DMS53 treated with DMSO at 0.1 percent for 48 hours (cell line): ENCODE measurements around the gene TBX20.
"Not testable (repeated sequence)": the region's sequence is repeated elsewhere in the genome, so short reads cannot be mapped to it uniquely, and the experiment has no call there.

ENCODE experiments used
- DNase-seq: peaks from one replicate; lab custom pipeline; 2025; ENCODE audit not compliant: unreplicated experiment; lab: John Stamatoyannopoulos, UW

TBX20 gene

GRCh38 chr7:35228496-35229051, 25.3 kb downstream of the TBX20 start:
- DNase-seq, result not testable (repeated sequence)

- peak; percentile 21 for DNase-seq
Observed at GRCh38 chr7:35227438-35227837, 26.5 kb downstream of the TBX20 start.

GRCh38 chr7:35222445-35222844, 31.5 kb downstream of the TBX20 start:
- DNase-seq, result not testable (repeated sequence)

GRCh38 chr7:35220176-35220575, 33.7 kb downstream of the TBX20 start:
- DNase-seq, result not testable (repeated sequence)

- DNase-seq, result not testable (repeated sequence)
Observed at GRCh38 chr7:35216033-35216432, 37.9 kb downstream of the TBX20 start.

- not testable (repeated sequence) for DNase-seq
Observed at GRCh38 chr7:35215063-35215462, 38.8 kb downstream of the TBX20 start.

- DNase-seq, result not testable (repeated sequence)
Observed at GRCh38 chr7:35206924-35207323, 47.0 kb downstream of the TBX20 start.

GRCh38 chr7:35204850-35205249, 49.0 kb downstream of the TBX20 start:
- DNase-seq, result not testable (repeated sequence)

- DNase-seq, result not testable (repeated sequence)
Observed at GRCh38 chr7:35204031-35204430, 49.9 kb downstream of the TBX20 start.

- not testable (repeated sequence) for DNase-seq
Observed at GRCh38 chr7:35202353-35202752, 51.5 kb downstream of the TBX20 start.

GRCh38 chr7:35200170-35200569, 53.7 kb downstream of the TBX20 start:
- DNase-seq, result peak; percentile 34

GRCh38 chr7:35198370-35199140, 55.3 kb downstream of the TBX20 start:
- DNase-seq, result not testable (repeated sequence)

GRCh38 chr7:35191571-35191970, 62.3 kb downstream of the TBX20 start:
- DNase-seq, result not testable (repeated sequence)

GRCh38 chr7:35190146-35190773, 63.6 kb downstream of the TBX20 start:
- DNase-seq, result not testable (repeated sequence)

GRCh38 chr7:35186751-35187150, 67.1 kb downstream of the TBX20 start:
- DNase-seq, result peak; percentile 30

- peak; percentile 39 for DNase-seq
Observed at GRCh38 chr7:35185908-35186731, 67.8 kb downstream of the TBX20 start.

- not testable (repeated sequence) for DNase-seq
Observed at GRCh38 chr7:35185578-35185907, 68.4 kb downstream of the TBX20 start.

GRCh38 chr7:35184961-35185360, 68.9 kb downstream of the TBX20 start:
- not testable (repeated sequence) for DNase-seq

- DNase-seq, result not testable (repeated sequence)
Observed at GRCh38 chr7:35183873-35184503, 69.9 kb downstream of the TBX20 start.

- not testable (repeated sequence) for DNase-seq
Observed at GRCh38 chr7:35180665-35181064, 73.2 kb downstream of the TBX20 start.

GRCh38 chr7:35173176-35173575, 80.7 kb downstream of the TBX20 start:
- not testable (repeated sequence) for DNase-seq
